Urinary bladder (tissue), 4 donors: Measurements from ENCODE around the gene GRAMD1A. TPM values are rescaled to one million over a fixed set of nuclear protein-coding genes. Genes with fewer than 3 reads are reported as not detected.
"Not testable (repeated sequence)": the region's sequence is repeated elsewhere in the genome, so short reads cannot be mapped to it uniquely, and the experiment has no call there.

Experiments
- DNase-seq: peaks from one replicate; pipeline ENCODE4 v3.0.0-alpha.2; 2015; ENCODE audit errors: extremely low spot score
- H3K27ac ChIP-seq: one replicate; pipeline ENCODE4 v1.5.1; 2013; ENCODE audit warnings: low read depth, mild to moderate bottlenecking, moderate library complexity
- H3K36me3 ChIP-seq: one replicate; pipeline ENCODE4 v1.6.1; 2013; ENCODE audit warnings: mild to moderate bottlenecking, moderate library complexity; ENCODE audit not compliant: insufficient read depth
- H3K4me1 ChIP-seq: one replicate; pipeline ENCODE4 v1.6.1; 2013; ENCODE audit warnings: mild to moderate bottlenecking, moderate library complexity; ENCODE audit not compliant: insufficient read depth
- H3K4me3 ChIP-seq: one replicate; pipeline ENCODE4 v1.5.1; 2013; ENCODE audit warnings: low read depth, low read length
- WGBS: extraction: QIAGEN DNeasy Blood & Tissue Kit; methylation state at CpG from one replicate; pipeline ENCODE4 v1.1.7; 2013; 5-methylcytosine and 5-hydroxymethylcytosine counted together
- polyA plus RNA-seq: library from polyadenylated mRNA; stranded (reverse); fragments of 200-250 nt; gene quantifications from one replicate; pipeline ENCODE4 v1.2.3, GENCODE V29; 2013
- total RNA-seq: library from RNA; depleted of rRNA; stranded (reverse); fragments of >200 nt; gene quantifications from one replicate; pipeline ENCODE4 v1.2.3, GENCODE V29; 2014
- donor health status: healthy with polysubstance abuse.
- donor health status: healthy.

The GRAMD1A gene
- total and polyA plus RNA-seq, 2 donors, result 34.2 to 74.0 TPM

- 49% methylated on average over 32 of the region's 32 CpGs for WGBS
Observed at GRCh38 chr19:35013041-35013819, 13.1 kb downstream of the GRAMD1A start.

GRCh38 chr19:35013820-35014754, 14.0 kb downstream of the GRAMD1A start:
- WGBS, result 86% methylated on average over 23 of the region's 23 CpGs

More at GRCh38 chr19:35013041-35013819, 13.1 kb downstream of the GRAMD1A start:
- Histone ChIP-seq H3K27ac (no peak overlapping the region), H3K4me1 (no peaks in the 10 kb centered on the region), H3K4me3 (no peak overlapping the region), H3K36me3 (peaks cover 5% of the 10 kb centered on the region)
- no peak for DNase-seq

GRCh38 chr19:35014774-35015173, 14.7 kb downstream of the GRAMD1A start:
- WGBS, result 91% methylated on average over 4 of the region's 4 CpGs
- not testable (repeated sequence) for H3K27ac ChIP-seq, H3K4me1 ChIP-seq, H3K36me3 ChIP-seq, DNase-seq, H3K4me3 ChIP-seq

More at GRCh38 chr19:35013820-35014754, 14.0 kb downstream of the GRAMD1A start:
- Histone ChIP-seq H3K4me3 (no peak overlapping the region), H3K36me3 (peaks cover 5% of the 10 kb centered on the region), H3K4me1 (no peaks in the 10 kb centered on the region), H3K27ac (no peak overlapping the region)
- DNase-seq, result no peak

GRCh38 chr19:35015270-35015953, 15.3 kb downstream of the GRAMD1A start:
- no peak for DNase-seq
- 70% methylated on average over 16 of the region's 16 CpGs for WGBS
- Histone ChIP-seq H3K4me1 (no peaks in the 10 kb centered on the region), H3K27ac (no peak overlapping the region), H3K36me3 (peaks cover 7% of the 10 kb centered on the region), H3K4me3 (no peak overlapping the region)

GRCh38 chr19:35015954-35016351, 15.8 kb downstream of the GRAMD1A start:
- WGBS, result 91% methylated on average over 6 of the region's 6 CpGs
- H3K27ac ChIP-seq, result no peak overlapping the region

GRCh38 chr19:35017507-35017906, 17.4 kb downstream of the GRAMD1A start:
- DNase-seq, result no peak
- WGBS, result 84% methylated on average over 3 of the region's 3 CpGs
- Histone ChIP-seq H3K4me1 (no peaks in the 10 kb centered on the region), H3K4me3 (no peak overlapping the region), H3K27ac (no peak overlapping the region), H3K36me3 (peaks cover 12% of the 10 kb centered on the region)

More at GRCh38 chr19:35015954-35016351, 15.8 kb downstream of the GRAMD1A start:
- H3K4me1 ChIP-seq, result no peaks in the 10 kb centered on the region
- DNase-seq, result no peak
- no peak overlapping the region for H3K4me3 ChIP-seq
- peaks cover 7% of the 10 kb centered on the region for H3K36me3 ChIP-seq

- WGBS, result 94% methylated on average over 4 of the region's 4 CpGs
- no peaks in the 10 kb centered on the region for H3K4me1 ChIP-seq
- H3K36me3 ChIP-seq, result peaks cover 17% of the 10 kb centered on the region
- no peak overlapping the region for H3K27ac ChIP-seq
- DNase-seq, result no peak
- H3K4me3 ChIP-seq, result no peak overlapping the region
Observed at GRCh38 chr19:35018379-35018778, 18.3 kb downstream of the GRAMD1A start.

- no peaks in the 10 kb centered on the region for H3K4me1 ChIP-seq
- WGBS, result 94% methylated on average over 22 of the region's 22 CpGs
- H3K36me3 ChIP-seq, result peaks cover 19% of the 10 kb centered on the region
- H3K4me3 ChIP-seq, result no peak overlapping the region
- DNase-seq, result no peak
- H3K27ac ChIP-seq, result no peak overlapping the region
Observed at GRCh38 chr19:35019144-35019543, 19.0 kb downstream of the GRAMD1A start.

- no peak for DNase-seq
- no peak overlapping the region for H3K27ac ChIP-seq
- no peak overlapping the region for H3K4me3 ChIP-seq
- 93% methylated on average over 10 of the region's 10 CpGs for WGBS
- no peaks in the 10 kb centered on the region for H3K4me1 ChIP-seq
- peaks cover 22% of the 10 kb centered on the region for H3K36me3 ChIP-seq
Observed at GRCh38 chr19:35021016-35021415, 20.9 kb downstream of the GRAMD1A start.

GRCh38 chr19:35021596-35021995, 21.5 kb downstream of the GRAMD1A start:
- WGBS, result 95% methylated on average over 25 of the region's 25 CpGs
- Histone ChIP-seq H3K4me3 (no peak overlapping the region), H3K27ac (no peak overlapping the region), H3K36me3 (peaks cover 22% of the 10 kb centered on the region), H3K4me1 (no peaks in the 10 kb centered on the region)
- DNase-seq, result no peak

GRCh38 chr19:35022460-35022859, 22.3 kb downstream of the GRAMD1A start:
- Histone ChIP-seq H3K36me3 (peaks cover 22% of the 10 kb centered on the region), H3K4me1 (no peaks in the 10 kb centered on the region), H3K4me3 (no peak overlapping the region), H3K27ac (no peak overlapping the region)
- DNase-seq, result no peak
- 79% methylated on average over 14 of the region's 14 CpGs for WGBS

GRCh38 chr19:35023428-35023827, 23.3 kb downstream of the GRAMD1A start:
- Histone ChIP-seq H3K27ac (no peak overlapping the region), H3K4me1 (no peaks in the 10 kb centered on the region), H3K36me3 (peaks cover 22% of the 10 kb centered on the region), H3K4me3 (no peak overlapping the region)
- WGBS, result 85% methylated on average over 19 of the region's 19 CpGs
- no peak for DNase-seq

- peaks cover 22% of the 10 kb centered on the region for H3K36me3 ChIP-seq
- no peak overlapping the region for H3K4me3 ChIP-seq
- WGBS, result 82% methylated on average over 6 of the region's 6 CpGs
- H3K27ac ChIP-seq, result no peak overlapping the region
- no peak for DNase-seq
- no peaks in the 10 kb centered on the region for H3K4me1 ChIP-seq
Observed at GRCh38 chr19:35024095-35024494, 24.0 kb downstream of the GRAMD1A start.
